ENCODE results near the gene GPR146.

Gene GPR146

DNA sequence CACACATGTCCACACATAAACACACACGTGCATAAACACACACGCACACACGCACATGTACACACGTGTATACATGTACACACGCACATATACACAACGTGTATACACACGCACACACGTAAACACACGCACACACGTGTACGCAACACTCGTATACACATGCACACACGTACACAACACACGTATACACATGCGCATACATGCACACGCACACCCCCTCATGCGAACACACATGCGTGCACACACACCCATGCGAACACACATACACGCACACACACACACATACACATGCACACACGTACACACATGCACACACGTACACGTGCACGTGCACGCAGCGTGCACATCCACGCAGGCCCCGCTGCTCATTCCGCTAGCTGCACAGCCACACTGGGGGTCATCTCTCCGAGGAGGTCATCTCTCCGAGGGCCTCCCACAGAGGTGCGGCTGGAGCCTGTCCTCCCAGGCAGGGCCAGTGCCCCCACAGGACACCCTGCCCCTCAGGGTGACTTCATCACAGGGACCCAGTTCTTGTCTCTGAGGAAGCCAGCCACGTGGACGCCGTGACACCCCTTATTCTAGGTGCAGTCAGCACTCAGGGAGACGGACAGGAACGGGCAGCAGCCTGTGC lies 35.5 kb upstream of the GPR146 start:
- TF ChIP-seq GATA3 (IDR thresholded peaks at IDR 0.05; ENCODE audit: low read depth, low read length) (no peak), GATA2 (IDR thresholded peaks at IDR 0.05; ENCODE audit: low read depth, low read length) (no peak)

DNA sequence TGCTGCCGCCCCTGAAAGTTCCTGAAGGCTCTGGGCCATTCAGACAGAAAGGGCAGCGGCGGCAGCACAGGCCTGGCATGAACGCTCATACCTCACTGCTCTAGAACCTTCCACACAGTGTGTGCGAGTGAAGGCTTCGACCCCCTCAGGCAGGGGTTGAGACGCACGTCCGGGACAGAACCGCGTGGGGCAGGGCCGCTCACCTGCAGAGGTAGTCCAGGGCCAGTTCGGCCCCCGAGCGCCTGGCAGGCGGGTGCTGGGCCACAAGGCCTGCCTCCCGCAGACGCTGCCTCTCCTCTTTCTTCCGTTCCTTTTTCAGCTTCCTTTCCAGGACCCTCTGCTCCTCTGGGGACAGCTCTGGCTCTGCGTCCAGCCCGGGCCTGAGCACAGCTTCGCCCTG lies 34.6 kb upstream of the GPR146 start:
- no peak for TF ChIP-seq GATA2 (IDR thresholded peaks at IDR 0.05; ENCODE audit: low read depth, low read length)
- TF ChIP-seq GATA3 (IDR thresholded peaks at IDR 0.05; ENCODE audit: low read depth, low read length), result no peak

DNA sequence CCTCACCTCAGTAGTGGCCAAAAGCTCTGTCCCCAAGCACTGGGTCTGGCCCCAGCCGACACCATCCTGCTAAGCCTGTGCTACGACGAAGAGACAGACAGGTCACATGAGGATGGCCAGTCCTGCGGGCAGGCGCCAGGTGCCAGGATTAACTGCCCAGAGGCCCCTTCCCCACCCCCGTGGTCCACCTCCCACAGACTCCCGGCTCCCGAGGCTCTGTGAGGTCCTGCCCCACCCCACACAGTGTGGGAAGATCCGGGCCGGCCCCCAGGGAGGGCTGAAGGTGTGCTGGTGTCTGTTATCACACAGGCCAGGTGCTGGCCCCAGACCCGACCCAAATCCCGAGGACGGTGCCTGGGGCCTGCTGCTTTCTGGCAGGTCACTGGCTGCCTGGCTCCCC lies 34.1 kb upstream of the GPR146 start:
- TF ChIP-seq GATA3 (IDR thresholded peaks at IDR 0.05; ENCODE audit: low read depth, low read length), result no peak
- TF ChIP-seq GATA2 (IDR thresholded peaks at IDR 0.05; ENCODE audit: low read depth, low read length), result no peak

DNA sequence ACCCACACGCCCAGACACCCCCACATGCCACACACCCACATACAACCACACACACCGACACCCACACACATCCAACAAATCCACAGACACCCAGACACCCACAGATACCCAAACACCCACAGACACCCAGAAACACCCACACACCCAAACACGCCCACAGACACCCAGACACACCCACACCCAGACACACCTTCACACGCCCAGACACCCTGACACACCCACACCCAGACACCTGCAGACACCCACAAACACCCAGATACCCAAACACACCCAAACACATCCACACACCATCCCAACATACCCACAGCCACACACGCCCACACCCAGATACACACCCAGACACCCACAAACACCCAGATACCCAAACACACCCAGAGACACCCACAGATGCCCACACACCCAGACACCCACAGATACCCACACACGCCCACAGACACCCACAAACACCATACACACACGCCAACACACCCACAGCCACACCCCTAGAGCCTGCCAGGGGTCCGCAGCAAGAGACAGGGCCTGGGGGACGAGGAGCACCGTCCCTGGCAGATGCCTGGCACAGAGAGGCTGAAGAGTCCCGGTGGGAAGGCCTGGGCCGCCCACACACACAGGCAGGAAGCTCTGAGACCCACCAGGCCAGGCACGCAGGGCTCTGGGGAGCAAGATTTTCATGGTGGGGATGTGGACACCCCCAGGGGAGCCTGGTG lies 32.9 kb upstream of the GPR146 start:
- TF ChIP-seq GATA3 (IDR thresholded peaks at IDR 0.05; ENCODE audit: low read depth, low read length), result no peak
- no peak for TF ChIP-seq GATA2 (IDR thresholded peaks at IDR 0.05; ENCODE audit: low read depth, low read length)

DNA sequence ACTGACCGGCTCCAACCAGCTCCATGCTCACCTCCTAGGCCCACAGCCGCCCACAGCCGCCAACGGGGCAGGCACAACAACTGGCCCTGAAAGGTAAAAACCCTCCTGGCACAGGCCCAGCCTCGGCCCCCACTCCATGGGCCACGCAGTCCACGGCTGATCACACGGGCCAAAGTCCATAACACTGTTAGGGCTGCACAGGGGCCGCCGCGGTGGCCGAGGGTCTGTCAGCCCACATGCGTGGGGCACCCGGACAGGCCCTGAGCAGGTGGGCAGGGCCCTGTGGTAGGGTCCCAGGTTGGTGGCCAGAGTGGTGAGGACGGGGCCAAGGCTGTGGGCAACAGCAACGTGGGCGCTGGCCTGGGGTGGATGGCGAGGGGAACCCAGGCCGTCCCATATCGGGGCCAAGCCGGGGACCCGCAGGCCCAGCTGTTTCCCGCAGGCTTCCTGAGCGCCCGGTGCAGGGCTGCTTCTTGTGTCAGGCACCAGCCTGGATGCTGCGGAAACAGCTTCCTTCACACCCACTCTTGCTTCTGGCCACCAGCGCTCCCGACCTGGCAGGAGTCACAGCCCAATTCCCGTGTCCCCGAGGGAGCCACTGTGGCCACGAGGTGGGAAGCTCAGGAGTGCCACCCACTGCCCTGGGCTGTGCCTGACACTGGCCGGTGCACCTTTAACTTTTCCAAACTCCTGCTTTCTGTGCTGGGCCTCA lies 32.2 kb upstream of the GPR146 start:
- TF ChIP-seq GATA3 (IDR thresholded peaks at IDR 0.05; ENCODE audit: low read depth, low read length) (no peak), GATA2 (IDR thresholded peaks at IDR 0.05; ENCODE audit: low read depth, low read length) (no peak)

DNA sequence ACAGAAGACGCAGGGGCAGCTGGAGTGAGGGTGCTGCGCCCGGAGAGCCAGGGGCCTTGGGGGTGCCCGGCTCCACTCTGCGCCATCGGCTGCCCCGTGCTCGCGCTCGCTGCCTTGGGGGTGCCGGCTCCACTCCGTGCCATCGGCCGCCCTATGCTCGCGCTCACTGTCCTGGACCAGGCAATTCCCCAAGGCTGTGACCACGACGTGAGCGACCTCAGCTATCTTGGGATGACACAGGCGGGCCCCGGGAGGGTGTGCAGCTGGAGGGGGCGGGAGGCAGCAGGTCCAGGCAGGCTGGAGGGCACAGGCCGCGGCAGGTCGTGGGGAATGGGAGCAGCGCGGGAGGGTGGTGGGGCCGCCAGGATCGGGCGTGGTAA lies 31.6 kb upstream of the GPR146 start:
- no peak for TF ChIP-seq GATA2 (IDR thresholded peaks at IDR 0.05; ENCODE audit: low read depth, low read length)
- no peak for TF ChIP-seq GATA3 (IDR thresholded peaks at IDR 0.05; ENCODE audit: low read depth, low read length)

DNA sequence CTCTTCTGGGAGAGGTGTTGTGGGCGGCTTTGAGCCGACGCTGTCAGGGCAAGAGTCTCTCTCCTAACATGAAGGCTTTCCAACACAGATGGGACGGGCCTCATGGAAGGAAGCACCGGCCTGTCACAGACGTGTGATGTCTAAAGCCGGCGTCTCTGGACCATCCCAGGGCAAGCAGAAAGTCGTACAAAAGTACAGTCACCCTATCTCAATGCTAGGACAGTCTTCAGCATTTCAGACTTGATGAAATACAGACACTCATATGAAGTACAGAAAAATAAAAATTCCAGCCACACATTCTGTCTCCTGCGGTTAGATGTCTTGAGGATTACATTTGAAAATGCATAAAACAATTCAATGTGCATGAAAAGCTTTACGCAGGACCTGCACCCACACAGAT lies 30.8 kb upstream of the GPR146 start:
- TF ChIP-seq GATA2 (IDR thresholded peaks at IDR 0.05; ENCODE audit: low read depth, low read length), result no peak
- TF ChIP-seq GATA3 (IDR thresholded peaks at IDR 0.05; ENCODE audit: low read depth, low read length), result no peak

DNA sequence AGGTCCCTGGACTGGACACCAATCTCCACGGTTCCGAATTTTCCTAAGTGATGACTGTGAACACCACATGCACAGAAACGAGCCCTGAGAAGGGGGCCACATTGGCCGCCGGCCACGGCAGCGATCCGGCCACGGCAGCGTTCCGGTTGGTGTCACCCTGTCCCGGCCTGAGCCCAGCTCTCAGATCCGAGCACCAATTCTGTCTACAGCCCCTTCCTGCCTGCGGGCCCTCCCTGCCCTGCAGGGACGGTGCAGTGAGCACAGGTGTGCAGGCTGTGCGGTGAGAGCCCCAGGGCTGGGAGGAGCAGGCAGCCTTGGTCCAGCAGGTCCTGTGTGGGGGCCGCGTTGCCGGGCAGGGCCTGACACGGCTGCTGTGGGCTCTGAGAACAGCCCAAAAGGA lies 29.7 kb upstream of the GPR146 start:
- TF ChIP-seq GATA2 (IDR thresholded peaks at IDR 0.05; ENCODE audit: low read depth, low read length), result no peak

DNA sequence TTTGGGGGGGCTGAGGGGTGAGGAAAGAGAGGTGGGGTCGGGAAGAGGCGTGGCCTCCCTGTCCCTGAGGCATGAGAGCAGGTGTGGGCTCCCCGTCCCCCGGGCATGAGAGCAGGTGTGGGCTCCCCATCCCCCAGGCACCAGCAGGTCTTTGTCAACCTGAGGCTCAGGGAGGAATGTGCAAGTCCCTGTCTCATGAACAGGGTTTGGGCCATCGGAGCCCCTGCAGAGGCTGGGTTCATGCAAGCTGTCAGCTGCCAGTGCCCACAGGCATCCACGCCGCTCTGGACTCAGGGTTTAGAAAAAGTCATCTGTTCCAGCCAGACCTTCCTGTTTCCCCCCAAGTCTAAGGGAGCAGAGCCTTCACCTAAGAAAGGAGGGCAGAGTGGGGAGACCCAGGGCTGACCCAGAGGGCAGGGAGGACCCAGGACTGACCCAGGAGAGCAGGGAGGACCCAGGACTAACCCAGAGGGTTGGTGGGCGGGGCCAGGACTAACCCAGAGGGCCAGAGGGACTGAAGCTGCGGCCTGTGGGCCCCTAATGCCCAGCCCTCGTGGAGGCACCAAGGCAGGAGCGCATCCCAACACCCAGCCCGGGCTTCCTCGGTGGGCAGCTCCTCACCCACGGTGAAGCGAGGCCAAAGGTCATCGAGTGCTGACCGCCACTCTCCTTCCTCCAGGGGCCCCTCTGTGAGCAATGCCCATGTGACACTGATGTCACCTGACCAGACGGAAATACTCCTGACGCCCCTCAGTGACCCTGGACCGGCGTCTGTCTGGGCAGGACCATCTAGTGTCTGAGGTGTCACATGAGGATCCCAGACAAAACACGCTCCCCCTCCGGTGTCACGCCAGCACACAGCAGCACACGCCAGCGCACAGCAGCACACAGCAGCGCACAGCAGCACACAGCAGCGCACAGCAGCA lies 28.9 kb upstream of the GPR146 start:
- TF ChIP-seq GATA2 (IDR thresholded peaks at IDR 0.05; ENCODE audit: low read depth, low read length), result no peak
- no peak for TF ChIP-seq GATA3 (IDR thresholded peaks at IDR 0.05; ENCODE audit: low read depth, low read length)

DNA sequence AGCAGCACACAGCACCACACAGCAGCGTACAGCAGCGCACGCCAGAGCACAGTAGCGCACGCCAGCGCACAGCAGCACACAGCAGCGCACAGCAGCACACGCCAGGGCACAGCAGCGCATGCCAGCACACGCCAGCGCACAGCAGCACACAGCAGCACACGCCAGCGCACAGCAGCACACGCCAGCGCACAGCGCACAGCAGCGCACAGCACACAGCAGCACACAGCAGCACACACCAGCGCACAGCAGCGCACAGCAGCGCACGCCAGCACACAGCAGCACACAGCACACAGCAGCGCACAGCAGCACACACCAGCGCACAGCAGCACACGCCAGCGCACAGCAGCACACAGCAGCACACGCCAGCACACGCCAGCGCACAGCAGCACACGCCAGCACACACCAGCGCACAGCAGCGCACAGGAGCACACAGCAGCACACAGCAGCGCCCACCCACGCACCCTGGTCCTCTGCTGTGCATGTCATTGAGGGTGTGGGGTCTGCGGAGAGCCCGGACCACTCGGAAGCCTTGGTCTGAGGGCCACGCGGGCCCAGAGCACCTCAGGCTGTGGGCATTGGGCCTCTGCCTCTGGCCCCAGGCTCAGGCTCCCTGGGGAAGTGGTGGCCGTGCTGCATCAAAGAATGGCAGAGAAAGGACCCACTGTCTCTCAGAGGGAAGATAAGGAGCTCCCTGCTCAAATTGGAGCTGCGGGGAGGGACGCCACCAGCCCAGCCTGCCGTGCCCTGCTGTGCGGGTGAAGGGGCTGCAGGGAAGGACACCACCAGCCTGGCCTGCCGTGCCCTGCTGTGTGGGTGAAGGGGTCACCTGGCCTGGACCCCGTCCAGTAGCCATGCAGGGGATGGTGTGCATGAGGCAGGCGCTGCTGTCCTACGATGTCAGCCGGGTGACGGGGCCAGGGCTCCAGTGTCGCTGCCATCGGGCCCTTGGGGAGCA lies 27.5 kb upstream of the GPR146 start:
- no peak for TF ChIP-seq GATA2 (IDR thresholded peaks at IDR 0.05; ENCODE audit: low read depth, low read length)
- TF ChIP-seq GATA3 (IDR thresholded peaks at IDR 0.05; ENCODE audit: low read depth, low read length), result no peak

DNA sequence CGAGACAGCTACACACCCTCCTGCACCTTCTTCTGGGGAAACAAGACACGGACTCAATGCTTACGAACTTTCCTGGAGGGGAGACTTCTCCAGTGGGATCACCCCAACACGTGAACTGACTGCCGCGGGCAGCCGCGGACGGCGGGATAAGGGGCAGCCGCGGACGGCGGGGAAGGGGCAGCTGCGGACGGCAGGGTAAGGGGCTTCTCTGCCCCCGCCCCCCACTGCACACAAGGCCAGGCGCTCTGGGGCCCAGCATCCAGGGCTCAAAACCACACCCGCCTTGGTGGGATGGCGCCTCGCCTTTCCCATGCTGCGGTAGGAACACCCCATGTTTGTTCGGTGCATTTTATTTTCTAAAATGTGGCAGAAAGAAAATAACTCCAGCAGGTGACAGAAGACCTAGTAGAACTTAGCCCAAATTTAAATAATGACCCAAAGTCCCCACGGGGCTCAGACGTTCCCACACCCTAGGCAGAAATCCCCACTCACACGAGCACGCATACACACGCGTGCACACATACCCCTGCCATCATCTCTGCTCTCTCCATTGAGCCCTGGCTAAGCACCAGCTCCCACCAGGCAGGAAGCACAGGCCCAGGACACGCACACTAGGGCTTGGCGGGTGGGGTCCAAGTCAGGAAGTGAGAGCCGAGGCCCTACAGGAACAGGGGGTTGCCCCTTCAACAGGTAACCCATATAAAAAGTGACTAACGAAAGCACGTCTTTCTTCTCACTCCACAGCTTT lies 26.6 kb upstream of the GPR146 start:
- TF ChIP-seq GATA3 (IDR thresholded peaks at IDR 0.05; ENCODE audit: low read depth, low read length), result no peak
- TF ChIP-seq GATA2 (IDR thresholded peaks at IDR 0.05; ENCODE audit: low read depth, low read length), result no peak

DNA sequence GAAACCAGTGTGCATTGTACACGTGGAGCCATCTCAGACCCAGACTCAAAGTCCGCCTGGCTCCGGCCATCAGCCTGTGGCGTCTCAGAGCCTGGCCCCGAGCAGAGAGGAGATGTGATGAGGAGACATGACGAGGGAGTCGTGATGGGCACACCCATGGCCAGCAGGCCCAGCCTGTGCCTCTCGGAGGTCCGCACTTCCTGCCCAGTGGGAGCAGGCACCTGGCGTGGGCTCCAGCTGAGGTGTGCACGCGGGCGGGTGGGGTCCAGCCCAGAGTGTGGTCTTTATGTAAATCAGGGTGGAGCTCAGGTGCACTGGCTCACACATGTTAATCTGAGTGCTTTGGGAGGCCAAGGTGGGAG lies 26.0 kb upstream of the GPR146 start:
- no peak for TF ChIP-seq GATA2 (IDR thresholded peaks at IDR 0.05; ENCODE audit: low read depth, low read length)
- no peak for TF ChIP-seq GATA3 (IDR thresholded peaks at IDR 0.05; ENCODE audit: low read depth, low read length)

All from SH-SY5Y (cell line).